GM19328 (cell line): ENCODE measurements around the gene DCAF8.
"Not testable (repeated sequence)": the region's sequence is repeated elsewhere in the genome, so short reads cannot be mapped to it uniquely, and the experiment has no call there.

Experiments
- ATAC-seq: cut with Tn5 transposase; IDR thresholded peaks from one replicate; pipeline ENCODE4 v1.9.1; 2021; ENCODE audit warnings: mild to moderate bottlenecking, moderate library complexity; ENCODE audit not compliant: unreplicated experiment

The DCAF8 gene

DNA sequence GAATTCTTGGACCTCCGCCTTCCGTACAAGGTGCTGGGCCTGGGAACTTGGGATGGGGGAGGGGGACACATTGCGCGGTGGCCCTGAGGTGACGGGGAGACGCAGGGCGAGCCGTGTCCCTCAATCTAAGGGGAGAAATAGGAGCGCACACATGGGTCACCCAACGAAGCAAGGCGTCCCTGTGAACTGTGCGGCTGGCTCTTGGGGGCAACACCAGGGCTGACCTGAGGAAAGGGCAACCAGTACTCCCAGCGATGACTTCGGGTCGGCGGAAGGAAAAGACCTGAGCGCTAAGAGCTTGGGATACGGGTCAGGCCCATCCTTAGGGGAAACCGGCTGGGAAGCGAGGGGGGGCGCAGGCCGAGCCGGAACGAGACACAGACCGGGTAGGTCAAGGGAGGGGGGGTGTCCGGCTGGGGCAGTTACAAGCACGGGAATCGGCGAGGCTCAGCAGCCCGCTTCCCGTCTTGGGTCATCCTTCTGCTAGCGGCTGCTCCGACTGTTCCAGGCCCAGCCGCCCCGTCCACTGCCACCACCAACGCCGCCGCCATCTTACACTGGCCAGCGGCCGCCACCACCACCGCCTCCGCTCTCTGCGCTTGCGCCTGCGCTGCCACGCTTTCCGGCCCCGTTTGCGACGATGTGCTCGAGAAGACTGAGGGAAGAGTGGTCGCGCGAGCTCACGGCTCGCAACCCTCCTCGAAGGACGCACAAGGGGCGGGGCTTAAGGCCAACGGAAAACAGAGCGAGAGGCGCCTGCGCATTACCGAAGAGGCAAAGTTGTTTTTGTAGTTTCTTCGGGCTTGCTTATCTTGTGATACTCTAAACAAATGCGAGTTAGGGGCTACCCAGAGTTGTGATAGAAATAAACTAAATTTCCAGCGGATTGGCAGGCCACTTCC is at the start of gene DCAF8:
Gene DCAF8 (minus strand): TSS at position 657 of the 902 bp plus-strand sequence. CDS start 18,541 bp downstream, outside the sequence.
- ATAC-seq = peak; percentile 88

- ATAC-seq = no peak
Measured at GRCh38 chr1:160309571-160309970, 47.2 kb upstream of the DCAF8 start.

- ATAC-seq = no peak
Measured at GRCh38 chr1:160309185-160309557, 46.8 kb upstream of the DCAF8 start.

- ATAC-seq = no peak
Measured at GRCh38 chr1:160308451-160309184, 46.3 kb upstream of the DCAF8 start.

- no peak for ATAC-seq
Measured at GRCh38 chr1:160307118-160307791, 44.9 kb upstream of the DCAF8 start.

DNA sequence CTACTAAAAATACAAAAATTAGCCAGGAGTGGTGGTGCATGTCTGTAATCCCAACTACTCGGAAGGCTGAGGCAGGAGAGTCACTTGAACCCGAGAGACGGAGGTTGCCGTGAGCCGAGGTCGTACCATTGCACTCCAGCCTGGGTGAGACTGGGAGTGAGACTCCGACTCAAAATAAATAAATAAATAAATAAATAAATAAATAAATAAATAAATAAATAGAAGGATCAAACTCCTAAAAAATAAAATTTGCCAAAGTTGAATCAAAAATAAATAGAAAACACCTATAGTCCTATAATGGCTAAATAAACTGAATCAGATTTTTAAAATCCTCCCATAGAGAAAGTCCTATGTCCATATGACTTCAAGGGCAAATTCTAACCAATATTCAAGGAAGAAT is 37.8 kb upstream of the DCAF8 start:
- no peak for ATAC-seq

GRCh38 chr1:160296036-160296435 is 33.7 kb upstream of the DCAF8 start:
- ATAC-seq = no peak

GRCh38 chr1:160293020-160293968 is 30.9 kb upstream of the DCAF8 start:
- ATAC-seq = no peak

- peak; percentile 66 for ATAC-seq
Measured at GRCh38 chr1:160291248-160292220, 29.2 kb upstream of the DCAF8 start.

GRCh38 chr1:160287769-160288168 is 25.4 kb upstream of the DCAF8 start:
- not testable (repeated sequence) for ATAC-seq

- no peak for ATAC-seq
Measured at GRCh38 chr1:160285506-160285905, 23.2 kb upstream of the DCAF8 start.

GRCh38 chr1:160284782-160285344 is 22.5 kb upstream of the DCAF8 start, which contains the start of gene PEX19:
PEX19 (minus strand) TSS chr1:160285133; CDS start chr1:160285124, 9 bp downstream.
- peak; percentile 89 for ATAC-seq

DNA sequence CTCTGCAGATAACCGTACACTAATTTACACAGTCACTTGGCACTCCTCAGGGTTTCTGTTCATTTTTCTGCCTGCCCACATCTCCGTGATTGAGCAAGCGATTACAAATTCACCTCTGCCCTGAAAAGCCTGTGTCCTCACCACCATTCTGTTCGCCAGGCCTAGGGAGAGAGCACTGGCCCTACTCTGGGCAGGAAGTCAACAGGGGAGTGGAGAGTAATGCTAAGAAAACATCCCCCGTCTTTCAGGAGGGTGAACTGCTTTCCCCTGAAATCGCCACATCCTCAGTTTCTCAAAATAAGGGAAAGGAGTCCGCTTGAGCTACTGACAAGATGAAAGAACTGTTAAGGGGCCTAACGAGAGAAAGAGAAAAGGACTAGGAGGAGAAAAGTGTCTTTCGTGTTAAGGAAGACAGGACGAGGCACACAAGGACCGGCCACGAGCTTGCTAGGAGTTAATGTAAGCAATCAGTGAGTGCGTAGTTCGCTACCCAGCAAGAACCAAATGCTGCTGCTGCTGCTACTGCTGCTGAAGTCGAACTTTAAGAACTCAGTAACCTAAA is 22.0 kb upstream of the DCAF8 start:
- ATAC-seq = peak; percentile 25

DNA sequence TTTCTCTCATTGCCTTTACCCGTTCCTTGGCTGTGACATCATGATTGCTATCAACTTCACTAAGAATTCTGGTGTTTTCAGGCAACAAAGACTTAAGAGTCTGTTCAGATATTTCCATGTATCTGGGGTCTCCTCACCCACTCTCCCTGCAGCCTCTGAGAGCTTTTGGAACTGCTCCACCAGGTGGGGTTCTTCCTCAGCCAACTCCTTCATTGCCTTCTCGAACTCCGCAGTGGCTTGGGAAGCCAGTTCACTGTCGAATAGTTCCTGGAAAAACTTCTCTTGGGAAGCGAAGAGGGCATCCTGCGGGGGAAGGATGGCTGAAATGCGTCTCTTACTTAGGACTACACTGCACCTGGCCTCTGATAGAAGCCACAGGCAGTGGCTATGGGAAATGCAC is 20.5 kb upstream of the DCAF8 start:
- no peak for ATAC-seq

GRCh38 chr1:160277987-160278386 is 15.6 kb upstream of the DCAF8 start:
- no peak for ATAC-seq

- ATAC-seq = no peak
Measured at GRCh38 chr1:160277330-160277729, 15.0 kb upstream of the DCAF8 start.

GRCh38 chr1:160271025-160271424 is 8.7 kb upstream of the DCAF8 start:
- no peak for ATAC-seq

GRCh38 chr1:160267284-160267991 is 5.1 kb upstream of the DCAF8 start:
- ATAC-seq = no peak
